HT-29 (cell line): ENCODE data around the gene TMEM239. TPM values are rescaled to one million over a fixed set of nuclear protein-coding genes. Genes with fewer than 3 reads are reported as not detected.
"Not testable (repeated sequence)": the region's sequence is repeated elsewhere in the genome, so short reads cannot be mapped to it uniquely, and the experiment has no call there.

Source experiments
- DNase-seq: peaks from one replicate; pipeline ENCODE4 v3.0.0-alpha.2; 2015; ENCODE audit warnings: low spot score
- total RNA-seq: library from RNA; depleted of rRNA; stranded (reverse); fragments of >200 nt; shearing (Covaris generic); gene quantifications from 2 replicates; pipeline ENCODE4 v1.2.3, GENCODE V29; 2014

TMEM239 gene
- total RNA-seq, 1 experiment from 2014 or later = not detected

GRCh38 chr20:2820084-2820895 is 4.1 kb downstream of the TMEM239 start:
- DNase-seq = no peak

DNA sequence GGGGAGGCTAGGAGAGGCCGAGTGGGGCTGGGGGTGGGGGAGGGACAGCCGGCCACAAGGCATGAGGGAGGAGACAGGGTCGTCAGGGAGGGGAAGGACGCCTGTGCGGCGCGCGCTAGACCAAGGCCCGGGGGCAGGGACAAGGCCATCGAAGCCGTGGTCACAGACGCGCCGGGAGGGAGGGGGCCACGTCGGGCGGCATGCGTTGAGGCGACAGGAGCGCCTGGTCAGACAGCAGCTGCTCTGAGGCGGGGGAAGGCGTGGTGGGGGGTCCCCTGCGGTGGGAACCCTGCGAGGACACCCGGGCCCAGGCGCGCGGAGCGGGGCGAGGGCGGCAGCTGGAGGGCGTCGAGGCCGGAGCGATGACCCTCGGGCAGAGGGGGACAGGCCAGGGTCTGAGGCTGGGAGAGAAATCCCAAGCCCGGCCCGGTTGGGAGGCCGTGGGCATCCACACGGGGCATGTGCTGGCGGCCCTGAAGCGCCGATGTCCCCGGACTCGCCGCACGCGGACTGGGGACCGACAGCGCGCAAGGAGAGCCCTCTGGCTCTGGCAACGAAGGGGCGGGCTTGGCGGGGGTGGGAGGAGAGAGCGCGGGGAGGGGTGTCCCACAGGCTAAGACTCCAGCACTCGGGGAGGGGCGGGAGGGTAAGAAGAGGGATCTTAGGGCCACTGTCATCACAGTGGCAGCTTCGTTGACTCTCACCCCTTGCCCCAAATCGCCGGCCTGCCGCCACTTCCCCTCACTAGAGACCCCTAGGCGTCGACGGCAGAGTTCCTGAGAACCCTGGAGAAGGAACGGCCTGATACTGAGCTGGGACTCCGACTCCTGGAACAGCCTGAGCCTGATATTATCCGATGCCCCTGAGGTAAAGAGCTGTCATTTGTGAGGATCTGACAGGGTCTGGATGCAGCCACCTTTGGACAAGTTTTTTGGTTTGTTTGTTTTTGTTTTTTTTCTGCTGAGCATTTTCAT is 5.0 kb downstream of the TMEM239 start:
- no peak for DNase-seq

DNA sequence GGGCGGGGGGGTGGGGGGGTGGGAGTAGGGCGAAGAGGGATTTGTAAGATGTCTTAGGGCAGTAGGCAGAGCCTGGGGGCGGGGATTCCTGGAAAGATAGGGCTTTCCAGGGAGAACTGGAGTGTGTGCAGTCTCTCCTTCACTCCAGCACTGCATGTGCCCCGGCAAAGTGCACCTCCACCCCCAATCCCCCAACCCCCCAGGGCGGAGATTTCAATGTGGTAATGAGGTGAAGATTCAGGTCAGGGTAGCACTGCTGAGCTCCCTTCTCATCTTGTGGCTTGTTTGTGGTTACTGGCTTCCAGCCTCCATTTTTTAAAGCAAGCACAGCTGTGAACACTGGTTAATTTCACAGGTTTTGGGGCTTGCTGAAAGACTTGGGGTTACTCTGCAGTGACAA is 5.9 kb downstream of the TMEM239 start:
- DNase-seq = no peak

DNA sequence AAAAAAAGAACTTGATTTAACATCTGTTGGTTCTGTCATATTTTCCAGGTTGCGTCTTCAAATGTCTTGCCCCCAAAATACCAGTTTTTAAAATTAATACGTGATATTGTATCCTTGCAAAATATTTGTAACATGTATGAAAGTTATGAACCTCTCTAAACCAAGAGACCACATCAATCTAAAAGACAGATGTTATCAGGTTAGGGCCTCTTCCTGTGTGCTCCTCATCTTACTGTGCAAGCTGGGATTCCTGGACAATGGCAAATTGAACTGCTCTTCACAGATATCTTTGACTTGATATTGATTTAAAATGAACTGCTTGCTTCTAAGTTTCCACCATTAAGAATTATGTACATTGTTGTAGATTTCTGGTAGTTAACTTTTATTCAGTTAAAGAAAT is 9.6 kb downstream of the TMEM239 start:
- no peak for DNase-seq

GRCh38 chr20:2826655-2827054 is 10.5 kb downstream of the TMEM239 start:
- DNase-seq = no peak

GRCh38 chr20:2829376-2829775 is 13.2 kb downstream of the TMEM239 start:
- DNase-seq = no peak

- not testable (repeated sequence) for DNase-seq
Observed at GRCh38 chr20:2831206-2831605, 15.0 kb downstream of the TMEM239 start.

DNA sequence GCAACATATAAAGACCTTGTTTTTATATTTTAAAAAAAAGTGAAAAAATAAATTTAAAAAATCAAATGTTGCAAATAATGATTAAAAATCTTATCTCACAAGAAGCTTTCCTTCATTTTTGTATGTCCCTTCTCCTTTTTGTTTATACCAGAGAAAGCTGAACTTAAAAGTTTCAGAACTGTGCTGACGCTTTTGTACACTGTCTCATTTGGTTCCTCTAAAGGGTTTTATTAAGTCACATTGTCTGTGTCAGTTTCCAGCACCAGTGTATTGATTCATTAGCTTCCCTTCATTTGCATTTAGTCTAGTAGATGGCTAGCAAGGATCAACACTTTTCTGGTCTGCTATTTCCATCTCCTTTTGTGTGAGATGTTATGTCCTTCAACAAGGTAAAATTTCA is 17.6 kb downstream of the TMEM239 start:
- DNase-seq = no peak

DNA sequence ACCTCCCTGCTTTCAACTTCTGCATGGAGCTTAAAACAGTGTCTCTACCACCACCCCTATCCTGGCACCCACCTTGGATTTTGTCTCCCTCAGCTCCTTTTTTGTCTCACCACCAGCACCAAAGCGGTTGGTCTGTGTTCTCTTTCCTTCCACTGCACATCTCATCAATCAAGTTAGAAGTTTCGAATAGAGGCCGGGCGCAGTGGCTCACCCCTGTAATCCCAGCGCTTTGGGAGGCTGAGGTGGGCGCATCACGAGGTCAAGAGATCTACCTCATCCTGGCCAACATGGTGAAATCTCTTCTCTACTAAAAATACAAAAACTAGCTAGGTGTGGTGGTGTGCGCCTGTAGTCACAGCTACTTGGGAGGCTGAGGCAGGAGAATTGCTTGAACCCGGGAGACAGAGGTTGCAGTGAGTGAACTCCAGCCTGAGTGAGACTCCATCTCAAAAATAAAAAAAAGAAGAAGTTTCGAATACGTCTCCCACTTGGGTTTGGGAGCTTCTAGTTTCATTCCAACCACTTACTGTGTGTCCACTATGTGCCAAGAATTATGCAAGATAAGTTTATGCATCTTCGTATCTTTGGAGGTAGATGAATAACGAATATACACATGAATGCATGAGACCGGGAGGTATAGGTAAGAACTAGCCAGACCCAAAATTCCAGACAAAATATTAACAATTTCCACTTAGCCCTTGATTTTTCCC is 18.4 kb downstream of the TMEM239 start:
- no peak for DNase-seq

DNA sequence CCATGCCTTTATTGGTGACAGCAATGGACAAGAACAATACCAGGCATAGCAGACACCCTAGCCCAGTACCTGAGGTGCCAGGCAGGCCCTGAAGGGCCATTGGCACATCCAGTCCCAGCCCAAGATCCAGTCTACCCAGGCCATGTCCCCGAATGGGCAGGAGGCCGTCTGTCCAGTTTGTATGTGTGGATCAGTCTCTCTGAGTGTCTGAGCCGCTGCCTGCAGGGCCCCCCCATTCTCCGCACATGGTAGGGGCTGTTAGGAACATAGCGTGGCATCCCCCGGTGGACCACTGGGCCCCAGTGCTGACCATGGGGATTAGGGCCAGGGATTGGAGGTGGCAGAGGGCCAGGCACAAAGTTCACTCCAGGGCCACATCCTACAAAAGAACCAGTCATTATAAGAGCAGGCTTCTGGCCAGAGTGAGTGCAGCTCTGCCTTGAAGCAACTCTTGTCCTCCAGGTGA is 19.2 kb downstream of the TMEM239 start:
- DNase-seq = no peak

DNA sequence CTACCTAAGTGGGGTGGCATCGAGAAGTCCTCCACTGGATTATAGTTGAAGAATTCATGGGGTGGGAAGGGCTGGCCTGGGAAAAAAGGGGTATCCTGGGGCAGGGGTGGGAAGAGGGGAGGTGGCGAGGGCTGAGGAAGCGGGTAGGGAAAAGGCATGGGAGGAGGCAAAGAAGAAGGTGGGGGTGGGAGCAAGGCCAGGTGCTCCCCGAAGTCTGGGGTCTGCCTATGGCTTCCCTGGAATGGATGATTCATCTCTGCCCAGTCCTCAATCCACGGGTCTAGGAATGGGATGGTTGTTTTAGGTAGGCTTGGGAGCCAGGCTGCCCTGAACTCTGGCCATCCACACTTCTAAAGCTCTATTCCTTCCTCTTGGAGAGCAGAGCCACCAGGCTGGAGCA is 19.9 kb downstream of the TMEM239 start:
- no peak for DNase-seq

- DNase-seq = no peak
Observed at GRCh38 chr20:2837221-2837960, 21.2 kb downstream of the TMEM239 start.

DNA sequence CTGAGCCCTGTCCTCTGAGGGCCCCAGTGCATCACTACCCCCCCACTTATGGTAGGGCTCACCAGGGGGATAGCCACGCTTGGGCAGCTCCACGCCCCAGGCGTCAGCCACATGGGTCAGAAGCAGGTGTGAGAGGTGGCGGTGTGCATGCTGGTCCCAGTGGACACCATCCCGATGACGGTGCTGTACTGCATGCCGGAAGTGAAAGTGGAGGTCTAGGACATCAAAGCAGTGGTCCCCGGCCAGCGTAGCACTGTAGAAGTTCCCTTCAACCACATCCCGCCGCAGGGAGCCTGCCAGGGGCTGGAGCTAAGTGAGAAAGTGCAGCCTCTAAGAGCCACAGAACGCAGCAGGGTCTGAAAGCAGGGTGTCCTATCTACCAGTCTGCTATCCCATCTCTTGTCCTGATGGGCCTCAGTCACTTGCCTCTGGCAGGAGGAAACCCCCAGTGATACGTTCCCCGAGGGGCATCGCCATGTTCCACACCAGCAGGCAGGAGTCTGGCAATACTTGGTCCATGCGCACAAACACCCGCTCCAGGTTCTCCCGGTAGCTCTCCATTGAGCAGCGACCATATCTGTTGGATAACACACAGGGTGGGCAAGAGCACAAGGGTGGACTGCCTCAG is 22.1 kb downstream of the TMEM239 start:
- DNase-seq = no peak

- DNase-seq = no peak
Observed at GRCh38 chr20:2838847-2839671, 22.9 kb downstream of the TMEM239 start.

DNA sequence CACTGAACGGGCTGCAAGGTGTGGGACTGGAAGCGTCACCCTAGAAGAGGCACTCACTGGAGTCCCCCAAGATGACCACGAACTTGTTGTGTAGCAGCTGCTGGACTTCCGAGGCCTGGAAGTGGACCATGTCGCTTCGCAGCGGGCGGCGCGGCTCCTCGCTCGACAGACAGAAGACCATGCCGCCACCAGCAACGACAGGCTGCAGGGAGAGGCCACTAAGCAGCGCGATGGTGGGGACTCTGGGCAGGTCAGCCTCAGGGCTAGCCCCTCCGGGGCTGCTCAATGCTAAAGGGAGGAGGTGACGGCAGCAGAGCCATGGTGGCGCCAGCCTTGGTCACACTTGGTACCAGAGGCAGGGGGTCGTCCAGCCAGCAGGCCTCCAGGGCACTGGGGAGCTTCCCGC is 23.6 kb downstream of the TMEM239 start:
- DNase-seq = no peak

DNA sequence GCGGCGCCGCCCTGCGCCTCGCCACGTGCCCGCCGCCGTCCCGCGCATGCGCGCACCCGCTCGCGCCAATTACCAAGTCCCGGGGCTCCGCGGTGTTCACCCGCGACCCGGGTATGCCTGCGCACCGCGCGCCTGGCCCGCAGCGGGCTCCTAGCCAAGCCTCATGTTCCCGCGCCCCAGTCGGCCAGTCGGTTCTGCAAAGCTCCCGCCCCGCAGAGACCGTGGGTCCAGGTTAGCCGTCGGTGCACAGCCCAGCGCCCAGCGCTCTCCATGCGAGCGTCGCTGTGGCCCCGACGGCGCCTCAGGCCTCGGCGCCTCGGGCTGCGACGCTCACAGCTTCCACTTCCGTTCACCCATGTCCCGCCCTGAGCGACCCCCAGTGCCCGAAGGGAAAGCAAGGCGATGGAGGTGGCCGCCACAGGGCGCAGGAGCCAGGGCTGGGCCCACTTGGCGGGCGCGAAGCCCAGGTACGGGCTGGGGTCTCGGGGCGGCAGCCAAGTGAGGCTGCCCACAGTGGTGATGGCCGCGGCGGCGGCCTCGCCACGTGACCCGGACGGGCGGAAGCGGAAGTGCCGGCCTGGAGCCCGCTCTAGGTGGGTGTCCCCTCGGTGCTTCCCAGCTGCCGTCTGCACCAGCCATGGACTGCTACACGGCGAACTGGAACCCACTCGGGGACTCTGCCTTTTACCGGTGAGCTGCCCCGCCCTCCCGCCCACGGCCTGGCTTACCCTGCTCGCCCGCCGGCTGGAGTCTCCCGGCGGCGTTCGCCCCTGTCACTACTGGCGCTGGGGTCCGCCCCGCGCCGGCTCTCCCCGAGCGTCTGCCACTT is 24.2 kb downstream of the TMEM239 start, which contains the start of the genes PCED1A and VPS16:
TSS of gene PCED1A (minus strand) at position 518 of the 829 bp plus-strand sequence. CDS start 743 bp downstream, outside the sequence.
TSS of gene VPS16 (plus strand) at position 608 of the 829 bp plus-strand sequence. CDS start at position 638, 30 bp downstream.
- DNase-seq = peak; percentile 77

DNA sequence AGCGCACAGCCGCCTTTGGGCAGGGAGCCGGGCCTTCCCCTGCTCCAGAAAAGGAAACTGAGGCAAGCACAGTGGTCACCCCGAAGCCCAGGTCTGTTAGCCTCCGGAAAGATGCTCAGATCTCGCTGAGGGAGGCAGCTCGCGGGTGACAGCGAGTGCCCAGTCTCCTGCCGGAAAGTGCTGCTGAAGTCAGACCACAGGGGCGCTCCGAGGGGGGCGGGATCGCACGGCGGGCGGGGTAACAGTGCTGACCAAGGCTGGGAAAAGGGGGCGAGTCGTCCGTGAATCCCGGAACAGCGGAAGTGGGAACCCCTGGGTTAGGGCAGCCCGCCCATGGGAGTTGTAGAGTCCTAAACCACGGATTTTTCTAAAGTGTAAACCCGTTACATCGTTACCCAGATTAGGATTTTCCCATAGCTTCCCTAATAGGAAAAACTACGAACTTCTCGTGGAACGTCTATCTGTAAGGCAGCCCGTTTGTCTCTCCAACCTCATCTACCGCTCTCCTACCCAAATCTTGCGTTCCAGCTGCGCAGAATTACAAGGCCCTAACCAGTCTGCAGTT is 24.9 kb downstream of the TMEM239 start:
- peak; percentile 18 for DNase-seq

DNA sequence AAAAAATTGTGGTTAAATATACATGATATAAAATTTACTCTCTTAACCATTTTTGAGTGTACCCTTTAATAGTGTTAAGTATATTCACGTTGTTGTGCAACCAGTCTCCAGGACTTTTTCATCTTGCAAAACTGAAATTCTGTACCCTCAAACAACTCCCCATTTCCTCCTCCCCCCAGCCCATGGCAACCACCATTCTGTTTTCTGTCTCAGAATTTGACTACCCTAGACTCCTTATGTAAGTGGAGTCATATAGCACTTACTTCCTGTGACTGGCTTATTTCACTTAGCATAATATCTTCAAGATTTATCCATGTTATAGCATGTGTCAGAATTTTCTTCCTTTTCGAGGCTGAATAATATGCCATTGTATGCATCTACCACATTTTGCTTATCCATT is 29.4 kb downstream of the TMEM239 start:
- DNase-seq = no peak
